Esophagus squamous epithelium (tissue), 5 donors: ENCODE results near the gene RAPGEF4. TPM values are rescaled to one million over a fixed set of nuclear protein-coding genes. Genes with fewer than 3 reads are reported as not detected.

Source experiments
- DNase-seq: peaks from one replicate; lab custom pipeline; 2025; lab: John Stamatoyannopoulos, UW
- H3K27ac ChIP-seq, 4 donors: fragments of 200-600 bp; sonication (generic); one replicate each; pipeline ENCODE4 v1.5.1; 2016 to 2019; ENCODE audit warnings: mild to moderate bottlenecking in 1 of 4
- H3K27me3 ChIP-seq, 4 donors: fragments of 200-600 bp; sonication (generic); 1 replicate in 3 of 4; 2 replicates in 1 of 4; pipeline versions ENCODE4 v1.5.1 to v1.6.0; 2017 to 2021; ENCODE audit warnings: antibody characterized with exemption in 1 of 4
- H3K36me3 ChIP-seq, 3 donors: fragments of 200-600 bp; sonication (generic); one replicate each; pipeline ENCODE4 v1.5.1; 2016 to 2019
- H3K4me1 ChIP-seq, 3 donors: fragments of 200-600 bp; sonication (generic); one replicate each; pipeline ENCODE4 v1.5.1; 2017 to 2019
- H3K4me3 ChIP-seq, 4 donors: fragments of 200-600 bp; sonication (generic); 1 replicate in 3 of 4; 2 replicates in 1 of 4; pipeline ENCODE4 v1.5.1; 2016 to 2019; ENCODE audit warnings: mild to moderate bottlenecking in 2 of 4, moderate library complexity in 1 of 4
- H3K9me3 ChIP-seq, 3 donors: fragments of 200-600 bp; sonication (generic); one replicate each; pipeline ENCODE4 v1.5.1; 2016 to 2019
- POLR2A ChIP-seq, 4 donors: fragments of 450-650 bp; IDR thresholded peaks; one replicate each; pipeline ENCODE4 v1.6.1; 2017; ENCODE audit warnings: antibody characterized with exemption in 4 of 4, mild to moderate bottlenecking in 4 of 4, moderate library complexity in 3 of 4
- WGBS, 2 donors: methylation state at CpG; one replicate each; pipeline ENCODE4 v1.1.5; 2018; 5-methylcytosine and 5-hydroxymethylcytosine counted together
- intact Hi-C: fragments of 100-400 bp; cut with DNase I; formaldehyde crosslinking; loops from one replicate; pipeline ENCODE4 v1.15.0; 2022
- total RNA-seq, 4 donors: library from RNA; depleted of rRNA; stranded (reverse); fragments of >200 nt; gene quantifications; one replicate each; pipeline ENCODE4 v1.1.0, GENCODE V29; 2016
- TF ChIP-seq, protein P1 (sequence below), 6 experiments: fragments of 450-650 bp in 4 of 6; fragments of 200-600 bp in 2 of 6; sonication (generic) in 2 of 6; IDR thresholded peaks; one replicate each; pipeline ENCODE4 v1.5.1; 2016 to 2019; ENCODE audit warnings: antibody characterized with exemption in 6 of 6, mild to moderate bottlenecking in 4 of 6, moderate library complexity in 4 of 6
- donor health status: DM: yes; HTN: yes; CAD: no.

Gene RAPGEF4
- total RNA-seq, 4 donors from 2014 or later, result 2.6 to 11.1 (median 2.9) TPM

DNA sequence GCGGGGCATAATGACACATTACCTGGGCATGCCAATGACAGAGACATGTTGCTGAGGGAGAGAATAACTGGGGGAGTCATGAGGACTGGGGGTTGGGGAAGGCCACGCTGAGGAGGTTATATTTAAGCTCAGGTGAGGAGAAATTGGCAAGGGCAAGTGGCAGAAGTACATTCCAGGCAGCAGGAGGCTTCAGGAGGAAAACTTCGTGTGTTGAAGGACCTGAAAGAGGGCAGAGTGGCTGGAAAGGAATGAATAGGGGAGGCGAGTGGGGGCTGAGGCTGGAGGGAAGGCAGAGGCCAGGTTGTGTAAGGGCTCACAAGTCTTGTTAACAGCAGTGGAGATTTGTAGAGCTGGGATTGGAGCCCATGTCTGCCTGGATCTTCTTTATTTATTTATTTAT is 166.3 kb downstream of the RAPGEF4 start:
- Histone ChIP-seq H3K4me1 (no peaks in the 10 kb centered on the region), H3K27ac (no peak overlapping the region), H3K4me3 (no peak overlapping the region), H3K27me3 (peaks cover 0 to 3% (median 0%) of the 10 kb centered on the region in 4 donors), H3K9me3 (no peaks in the 10 kb centered on the region), H3K36me3 (no peaks in the 10 kb centered on the region)
- intact Hi-C loops, result no loop called here
- WGBS, 2 donors, result 78 to 88% methylated on average over 4 of the region's 4 CpGs
- no peak for DNase-seq
- no peak for TF ChIP-seq POLR2A (IDR thresholded peaks at IDR 0.05)
- TF ChIP-seq, protein P1, sequence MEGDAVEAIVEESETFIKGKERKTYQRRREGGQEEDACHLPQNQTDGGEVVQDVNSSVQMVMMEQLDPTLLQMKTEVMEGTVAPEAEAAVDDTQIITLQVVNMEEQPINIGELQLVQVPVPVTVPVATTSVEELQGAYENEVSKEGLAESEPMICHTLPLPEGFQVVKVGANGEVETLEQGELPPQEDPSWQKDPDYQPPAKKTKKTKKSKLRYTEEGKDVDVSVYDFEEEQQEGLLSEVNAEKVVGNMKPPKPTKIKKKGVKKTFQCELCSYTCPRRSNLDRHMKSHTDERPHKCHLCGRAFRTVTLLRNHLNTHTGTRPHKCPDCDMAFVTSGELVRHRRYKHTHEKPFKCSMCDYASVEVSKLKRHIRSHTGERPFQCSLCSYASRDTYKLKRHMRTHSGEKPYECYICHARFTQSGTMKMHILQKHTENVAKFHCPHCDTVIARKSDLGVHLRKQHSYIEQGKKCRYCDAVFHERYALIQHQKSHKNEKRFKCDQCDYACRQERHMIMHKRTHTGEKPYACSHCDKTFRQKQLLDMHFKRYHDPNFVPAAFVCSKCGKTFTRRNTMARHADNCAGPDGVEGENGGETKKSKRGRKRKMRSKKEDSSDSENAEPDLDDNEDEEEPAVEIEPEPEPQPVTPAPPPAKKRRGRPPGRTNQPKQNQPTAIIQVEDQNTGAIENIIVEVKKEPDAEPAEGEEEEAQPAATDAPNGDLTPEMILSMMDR (IDR thresholded peaks at IDR 0.05), result no peak

DNA sequence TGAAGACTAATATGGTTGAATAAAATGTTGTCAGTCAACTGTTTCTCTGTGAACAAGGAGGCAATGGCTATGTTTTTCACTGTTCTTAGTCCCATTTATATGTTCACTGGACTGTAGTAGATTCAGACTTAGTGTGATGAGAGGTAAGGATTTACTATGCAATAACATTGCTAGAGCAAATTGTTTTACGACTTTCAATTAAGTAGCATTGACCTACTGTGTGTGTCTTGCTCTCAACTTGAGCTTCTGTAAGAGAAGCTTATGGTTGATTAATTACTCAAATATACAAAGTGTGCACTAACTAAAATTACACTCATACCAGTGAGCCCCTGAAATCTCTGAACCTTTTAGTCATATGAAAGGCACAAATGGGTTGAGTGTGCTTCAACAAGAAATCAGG is 168.6 kb downstream of the RAPGEF4 start:
- Histone ChIP-seq H3K9me3 (no peaks in the 10 kb centered on the region), H3K27ac (no peak overlapping the region), H3K36me3 (no peaks in the 10 kb centered on the region), H3K27me3 (no peaks in the 10 kb centered on the region), H3K4me3 (no peak overlapping the region), H3K4me1 (no peaks in the 10 kb centered on the region)
- TF ChIP-seq, protein P1 (IDR thresholded peaks at IDR 0.05), result no peak
- TF ChIP-seq POLR2A (IDR thresholded peaks at IDR 0.05), result no peak
- no peak for DNase-seq
- 94 to 100% methylated on average over 1 of the region's 1 CpG for WGBS, 2 donors
- intact Hi-C loops, result no loop called here

DNA sequence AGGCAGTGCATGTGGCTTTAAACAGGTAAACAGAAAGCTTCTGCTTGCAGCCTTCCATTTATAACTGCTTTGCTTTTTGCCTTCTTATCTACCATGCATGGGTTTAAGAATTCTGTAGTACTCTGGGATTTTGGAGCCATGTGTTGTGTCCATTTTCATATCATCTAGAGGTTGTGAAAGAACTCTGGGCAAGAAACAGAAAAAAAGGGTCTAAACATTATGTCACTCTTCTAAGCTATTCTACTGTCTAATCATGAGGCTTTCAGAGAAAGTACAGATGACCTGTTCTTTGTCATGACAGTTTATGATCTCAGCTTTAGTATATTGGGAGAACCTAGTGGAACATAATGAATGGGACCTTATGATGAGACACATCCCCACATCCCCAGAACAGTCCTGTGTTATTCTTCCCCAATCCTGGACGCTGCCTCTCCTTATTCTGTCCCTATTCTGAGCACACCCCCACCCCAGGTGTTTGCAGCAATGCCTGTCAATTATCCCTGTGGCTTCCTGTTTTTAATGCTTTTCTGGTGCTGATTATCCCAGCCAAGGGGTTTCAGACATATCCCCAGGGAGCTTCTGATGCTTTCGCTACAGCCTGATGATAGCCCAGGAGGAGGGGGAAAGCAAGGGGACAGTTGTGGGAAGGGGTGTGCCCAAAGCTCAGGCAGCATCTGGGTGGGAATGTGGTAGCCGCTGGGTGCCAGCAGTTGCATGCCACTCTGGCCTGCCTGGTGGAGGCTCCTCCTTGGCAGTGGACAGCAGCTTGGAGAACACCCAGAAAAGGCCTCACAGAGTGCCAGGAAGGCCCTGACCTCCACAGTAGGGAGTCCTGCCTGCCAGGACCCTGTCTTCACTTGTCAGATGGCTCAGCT is 170.5 kb downstream of the RAPGEF4 start:
- H3K27me3 ChIP-seq, result no peaks in the 10 kb centered on the region
- H3K4me1 ChIP-seq, result no peaks in the 10 kb centered on the region
- TF ChIP-seq, protein P1 (IDR thresholded peaks at IDR 0.05), result no peak
- TF ChIP-seq POLR2A (IDR thresholded peaks at IDR 0.05), result no peak
- intact Hi-C loops, result no loop called here
- H3K9me3 ChIP-seq, result no peaks in the 10 kb centered on the region
- no peaks in the 10 kb centered on the region for H3K36me3 ChIP-seq
- no peak for DNase-seq
- no peak overlapping the region for H3K27ac ChIP-seq
- 75 to 78% methylated on average over 1 of the region's 3 CpGs for WGBS, 2 donors
- H3K4me3 ChIP-seq, result no peak overlapping the region

DNA sequence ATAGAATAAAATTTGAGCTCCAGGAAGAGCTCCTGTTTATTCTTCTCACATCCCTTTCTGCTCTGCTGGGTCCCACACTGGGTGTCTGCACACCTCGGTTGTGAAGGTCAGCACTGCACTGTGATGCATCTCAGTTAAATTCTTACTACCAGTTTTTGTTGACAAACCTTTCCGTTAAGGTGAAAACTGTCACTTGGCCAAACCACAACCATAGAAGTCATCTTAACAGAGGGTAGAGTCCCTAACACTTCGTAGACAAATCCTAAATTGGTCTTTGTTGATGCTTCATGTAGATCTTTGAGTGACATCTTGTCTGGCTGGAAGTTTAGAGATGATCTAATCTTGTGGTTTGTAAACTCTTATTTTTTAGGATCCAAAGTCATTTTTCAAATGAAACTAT is 172.6 kb downstream of the RAPGEF4 start:
- TF ChIP-seq, protein P1 (IDR thresholded peaks at IDR 0.05), result no peak
- TF ChIP-seq POLR2A (IDR thresholded peaks at IDR 0.05), result no peak
- DNase-seq, result no peak
- H3K27ac ChIP-seq, result no peak overlapping the region
- intact Hi-C loops, result no loop called here
- H3K4me1 ChIP-seq, result no peaks in the 10 kb centered on the region
- WGBS, 2 donors, result 59 to 66% methylated on average over 3 of the region's 3 CpGs
- no peak overlapping the region for H3K4me3 ChIP-seq
- no peaks in the 10 kb centered on the region for H3K36me3 ChIP-seq
- H3K27me3 ChIP-seq, result no peaks in the 10 kb centered on the region
- H3K9me3 ChIP-seq, result no peaks in the 10 kb centered on the region

DNA sequence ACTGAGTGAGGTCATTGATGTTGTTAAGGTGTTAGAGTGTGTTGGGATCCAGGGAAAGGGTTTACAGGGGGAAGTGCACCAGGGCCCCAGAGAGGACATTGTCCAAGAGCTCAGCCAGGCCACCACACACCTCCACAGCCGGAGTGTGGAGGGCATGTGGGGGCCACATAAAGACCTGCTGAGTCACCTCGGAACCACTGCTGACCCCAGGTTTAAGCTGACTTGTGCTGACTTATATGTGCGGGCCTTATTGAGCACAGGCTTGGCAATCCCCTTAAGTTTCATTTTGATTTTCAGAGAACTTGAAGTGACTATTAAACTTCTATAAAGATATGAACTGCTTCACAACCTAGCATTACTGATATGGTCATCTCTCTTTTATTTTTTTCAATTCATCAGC is 173.8 kb downstream of the RAPGEF4 start:
- Histone ChIP-seq H3K36me3 (no peaks in the 10 kb centered on the region), H3K4me1 (no peaks in the 10 kb centered on the region), H3K27ac (no peak overlapping the region), H3K27me3 (no peaks in the 10 kb centered on the region), H3K9me3 (no peaks in the 10 kb centered on the region), H3K4me3 (no peak overlapping the region)
- no peak for TF ChIP-seq POLR2A (IDR thresholded peaks at IDR 0.05)
- TF ChIP-seq, protein P1 (IDR thresholded peaks at IDR 0.05), result no peak
- intact Hi-C loops, result no loop called here
- WGBS, 2 donors, result 80 to 88% methylated on average over 3 of the region's 3 CpGs
- DNase-seq, result no peak
